GM19468 (cell line): ENCODE data around the gene TBC1D24.
A peak's percentile ranks its signal among the peaks of the same experiment; 100 is the strongest.

Source experiments
- ATAC-seq: cut with Tn5 transposase; IDR thresholded peaks from one replicate; pipeline ENCODE4 v1.9.1; 2021; ENCODE audit warnings: mild to moderate bottlenecking, moderate library complexity, moderate number of reproducible peaks; ENCODE audit not compliant: unreplicated experiment; ENCODE audit errors: extremely low read depth

The TBC1D24 gene

DNA sequence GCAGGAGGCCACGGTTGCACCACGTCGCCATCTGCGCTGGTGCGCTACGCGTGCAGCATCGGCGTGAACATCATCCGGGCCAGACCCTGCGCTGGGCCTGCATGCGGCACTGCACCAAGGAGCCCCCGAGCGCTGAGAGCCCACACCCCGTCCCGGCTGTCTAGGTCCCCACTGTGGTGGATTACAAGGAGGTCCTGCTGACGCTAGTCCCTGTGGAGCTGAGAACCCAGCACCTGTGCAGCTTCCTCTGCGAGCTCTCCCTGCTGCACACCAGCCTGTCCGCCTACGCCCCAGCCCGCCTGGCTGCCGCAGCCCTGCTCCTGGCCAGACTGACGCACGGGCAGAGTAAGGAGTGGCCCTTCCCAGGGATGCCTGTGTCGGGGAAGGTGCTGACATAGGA, 25.8 kb upstream of the TBC1D24 start:
- no peak for ATAC-seq

DNA sequence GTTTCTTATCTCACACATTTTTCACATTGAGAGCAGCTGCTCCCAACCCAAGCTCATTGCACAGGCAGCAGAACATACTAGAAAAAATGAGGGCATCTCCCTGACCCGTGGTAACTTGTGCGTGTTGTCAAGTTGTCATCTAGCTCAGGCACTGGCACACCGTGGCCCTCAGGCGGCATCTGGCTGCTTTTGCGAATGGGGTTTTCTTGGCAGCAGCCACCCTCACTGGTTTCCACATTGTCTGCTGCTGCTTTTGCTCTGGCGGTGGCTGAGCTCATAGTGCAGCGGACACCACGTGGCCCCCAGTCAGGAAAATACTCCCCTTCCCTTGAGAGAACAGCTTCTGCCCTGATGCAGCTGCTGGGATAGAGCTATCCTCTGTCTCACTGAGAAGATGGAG, 24.4 kb upstream of the TBC1D24 start:
- ATAC-seq = no peak

DNA sequence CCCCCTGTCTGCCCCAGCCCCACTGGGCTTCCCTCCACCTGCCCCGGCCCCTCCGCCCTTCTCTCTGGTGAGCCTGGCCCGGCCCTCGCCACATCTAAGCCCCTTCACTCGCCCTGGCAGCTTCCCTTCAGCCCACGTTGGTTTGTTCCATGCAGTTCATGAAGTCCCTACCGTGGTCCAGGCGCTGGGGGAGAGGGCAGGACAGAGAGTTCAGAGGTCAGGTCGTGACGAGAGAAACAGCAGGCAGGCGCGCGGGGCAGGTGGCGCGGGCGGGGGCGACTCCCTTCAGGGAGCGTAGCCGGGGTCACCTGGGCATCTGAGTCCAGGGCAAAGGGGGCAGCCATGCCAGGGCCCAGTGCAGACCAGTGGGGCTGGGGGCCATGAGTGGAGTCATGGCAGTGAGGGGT, 23.9 kb upstream of the TBC1D24 start:
- no peak for ATAC-seq

DNA sequence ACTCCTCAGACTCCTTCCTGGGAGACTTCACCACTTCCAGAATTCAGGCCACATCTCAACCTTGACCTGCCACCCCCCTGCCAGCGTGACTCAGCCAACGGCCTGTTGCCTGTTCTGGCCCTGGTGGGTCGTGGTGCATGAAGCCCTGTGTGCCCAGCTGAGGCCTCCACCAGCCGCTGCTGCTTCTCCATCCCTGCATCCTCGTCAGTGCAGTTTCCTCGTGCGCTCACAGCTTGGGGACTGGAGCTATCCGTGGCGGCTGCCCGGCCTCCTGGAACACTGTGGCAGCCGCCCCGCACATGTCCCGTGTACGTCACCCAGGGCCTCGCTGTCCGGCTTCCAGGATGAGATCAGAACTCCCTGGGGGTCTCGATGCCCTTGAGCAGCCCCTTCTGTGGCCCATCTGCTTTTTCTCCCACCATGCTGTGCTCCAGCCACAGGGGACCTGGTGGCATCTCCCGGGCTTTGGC, 23.0 kb upstream of the TBC1D24 start:
- ATAC-seq = no peak

DNA sequence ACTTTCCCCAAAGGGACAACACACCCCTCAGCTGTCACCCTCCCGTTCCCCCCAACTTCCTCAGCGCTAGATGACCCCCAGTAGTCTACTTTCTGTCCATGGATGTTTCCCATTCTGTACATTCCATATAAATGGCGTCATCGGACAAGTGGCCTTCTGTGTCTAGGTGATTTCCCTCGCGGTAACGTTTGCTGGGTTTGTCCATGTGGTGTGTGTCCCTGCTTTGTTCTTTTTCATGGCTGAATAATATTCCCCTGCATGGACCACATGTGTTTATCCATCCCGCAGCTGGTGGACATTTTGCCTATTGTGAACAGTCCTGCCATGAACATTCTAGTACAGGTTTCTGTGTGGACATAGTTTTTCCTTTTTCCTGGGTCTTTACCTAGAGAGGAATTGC, 22.3 kb upstream of the TBC1D24 start:
- no peak for ATAC-seq

DNA sequence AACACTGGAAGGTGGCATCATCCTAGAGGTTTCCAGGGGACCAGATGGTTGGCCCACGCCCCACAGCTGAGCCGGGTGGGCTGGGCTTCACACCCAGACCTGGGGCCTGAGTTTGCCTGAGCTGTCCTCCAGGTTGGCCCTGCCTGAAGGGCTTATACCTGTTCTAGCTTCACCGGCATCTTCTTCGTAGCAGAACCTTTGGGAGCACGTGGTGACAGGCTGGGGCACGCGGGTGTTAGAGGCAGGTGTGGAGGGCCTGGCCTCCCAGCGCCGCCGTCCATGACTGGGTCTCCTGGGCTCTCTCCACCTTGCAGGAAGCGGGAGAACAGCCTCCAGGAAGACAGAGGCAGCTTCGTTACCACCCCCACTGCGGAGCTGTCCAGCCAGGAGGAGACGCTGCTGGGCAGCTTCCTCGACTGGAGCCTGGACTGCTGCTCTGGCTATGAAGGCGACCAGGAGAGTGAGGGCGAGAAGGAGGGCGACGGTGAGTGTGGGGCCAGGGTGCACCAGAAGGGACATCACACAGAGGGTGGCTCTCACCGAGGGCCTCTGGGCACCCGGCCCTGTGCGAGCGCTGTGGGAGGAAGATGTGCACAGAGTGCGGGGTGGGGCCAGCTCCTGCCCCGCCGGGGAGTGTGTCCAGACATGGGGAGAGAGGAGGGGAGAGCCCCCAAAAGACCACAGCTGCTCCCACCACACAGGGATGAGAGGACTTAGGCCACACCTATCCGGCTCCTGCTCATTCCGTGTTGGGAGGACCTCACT, 19.7 kb upstream of the TBC1D24 start:
- ATAC-seq = no peak

DNA sequence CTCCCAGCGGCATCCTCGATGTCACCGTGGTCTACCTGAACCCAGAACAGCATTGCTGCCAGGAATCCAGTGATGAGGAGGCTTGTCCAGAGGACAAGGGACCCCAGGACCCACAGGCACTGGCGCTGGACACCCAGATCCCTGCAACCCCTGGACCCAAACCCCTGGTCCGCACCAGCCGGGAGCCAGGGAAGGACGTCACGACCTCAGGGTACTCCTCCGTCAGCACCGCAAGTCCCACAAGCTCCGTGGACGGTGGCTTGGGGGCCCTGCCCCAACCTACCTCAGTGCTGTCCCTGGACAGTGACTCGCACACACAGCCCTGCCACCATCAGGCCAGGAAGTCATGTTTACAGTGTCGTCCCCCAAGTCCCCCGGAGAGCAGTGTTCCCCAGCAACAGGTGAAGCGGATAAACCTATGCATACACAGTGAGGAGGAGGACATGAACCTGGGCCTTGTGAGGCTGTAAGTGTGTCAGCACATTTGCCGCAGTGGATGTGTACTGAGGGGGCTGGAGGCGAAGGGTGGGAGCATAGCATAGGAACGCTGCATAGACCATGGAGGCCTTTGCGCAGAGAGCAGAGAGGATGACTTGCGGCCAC, 18.3 kb upstream of the TBC1D24 start:
- no peak for ATAC-seq

DNA sequence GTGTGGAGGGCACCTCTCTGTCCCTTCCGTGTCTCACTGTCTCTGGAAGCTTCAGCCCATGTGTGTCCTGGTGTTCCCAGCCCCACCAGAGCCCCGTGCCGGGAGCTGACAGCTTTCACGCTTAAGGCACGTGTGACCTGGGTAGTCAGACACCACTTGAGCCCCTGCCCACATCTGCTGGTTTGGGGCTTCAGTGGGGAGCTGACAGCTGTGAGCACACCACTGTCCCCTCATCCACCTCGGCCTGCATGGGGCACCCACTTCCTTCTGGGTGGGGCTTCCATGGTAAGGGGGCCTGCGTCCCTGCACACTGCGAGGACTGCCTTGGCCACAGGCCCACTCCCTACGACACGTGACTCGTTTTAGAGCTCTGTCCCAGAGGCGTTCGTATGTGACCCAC, 17.7 kb upstream of the TBC1D24 start:
- no peak for ATAC-seq

DNA sequence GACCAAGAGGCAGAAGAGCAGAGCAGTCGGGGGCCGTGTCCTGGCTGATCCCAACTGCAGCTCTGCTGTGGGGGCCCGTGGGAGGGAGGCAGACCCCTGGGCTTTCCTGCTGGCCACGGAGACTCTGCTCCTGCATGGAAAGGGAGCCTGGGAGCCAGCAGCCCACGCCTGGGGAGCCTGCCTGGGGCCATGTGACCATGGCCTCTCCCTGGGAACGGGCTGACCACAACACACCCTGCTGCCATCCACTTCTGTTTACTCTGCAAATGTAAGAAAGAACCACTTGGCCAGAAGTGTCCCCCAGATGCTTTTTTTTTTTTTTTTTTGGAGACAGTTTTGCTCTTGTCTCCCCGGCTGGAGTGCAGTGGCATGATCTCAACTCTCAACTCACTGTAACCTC, 17.0 kb upstream of the TBC1D24 start:
- no peak for ATAC-seq

- ATAC-seq = no peak
Measured at GRCh38 chr16:2458887-2459646, 15.9 kb upstream of the TBC1D24 start.

DNA sequence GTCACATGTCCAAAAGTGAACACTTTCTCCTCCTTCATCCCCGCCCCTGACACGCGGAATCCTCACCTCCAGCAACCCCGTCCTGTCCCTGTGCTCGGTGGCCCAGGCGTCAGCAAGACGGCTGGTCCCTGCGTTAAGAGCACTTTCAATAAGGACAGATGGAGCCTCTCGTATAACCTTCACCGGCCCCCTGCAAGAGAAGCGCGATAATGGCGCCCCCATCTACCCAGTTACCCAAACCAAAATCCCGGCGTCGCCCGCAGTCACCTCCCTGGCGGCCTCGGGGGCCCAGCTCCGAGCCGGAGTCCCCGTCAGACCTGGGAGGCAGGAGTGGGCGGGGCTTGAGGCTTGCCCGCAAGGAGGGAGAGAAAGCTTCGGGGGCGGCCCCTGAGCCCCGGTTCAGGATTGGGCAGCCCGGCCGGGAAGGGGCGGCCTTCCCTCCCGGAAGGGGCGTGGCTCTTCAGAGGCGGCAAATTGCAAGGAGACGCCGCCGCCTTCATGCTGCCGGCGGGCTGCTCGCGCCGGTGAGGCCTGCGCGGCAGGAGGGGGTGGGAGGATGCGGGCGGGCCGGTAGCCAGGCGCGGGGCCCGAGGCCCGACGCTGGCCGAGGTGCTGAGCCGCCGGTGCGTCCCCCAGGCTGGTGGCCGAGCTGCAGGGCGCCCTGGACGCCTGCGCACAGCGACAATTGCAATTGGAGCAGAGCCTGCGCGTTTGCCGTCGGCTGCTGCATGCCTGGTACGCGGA, 15.1 kb upstream of the TBC1D24 start, which contains the start of gene TEDC2:
TEDC2 (plus strand) TSS at position 463 of the 744 bp plus-strand sequence; CDS start at position 499, 36 bp downstream.
- peak; percentile 84 for ATAC-seq

DNA sequence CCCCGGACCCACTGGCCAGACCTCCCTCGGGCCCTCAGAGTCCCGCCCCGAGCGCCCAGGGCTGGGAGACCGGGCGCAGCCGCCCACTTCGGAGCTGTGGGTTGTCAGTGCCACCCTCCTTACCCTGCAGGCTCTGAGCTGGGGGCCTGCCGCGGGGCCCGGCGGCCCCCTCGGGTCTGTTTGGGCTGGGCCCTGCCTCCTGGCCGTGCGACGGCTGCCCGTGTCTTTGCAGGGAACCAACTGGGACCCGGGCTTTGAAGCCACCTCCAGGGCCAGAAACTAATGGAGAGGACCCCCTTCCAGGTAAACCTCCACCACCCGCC, 14.6 kb upstream of the TBC1D24 start:
- no peak for ATAC-seq

DNA sequence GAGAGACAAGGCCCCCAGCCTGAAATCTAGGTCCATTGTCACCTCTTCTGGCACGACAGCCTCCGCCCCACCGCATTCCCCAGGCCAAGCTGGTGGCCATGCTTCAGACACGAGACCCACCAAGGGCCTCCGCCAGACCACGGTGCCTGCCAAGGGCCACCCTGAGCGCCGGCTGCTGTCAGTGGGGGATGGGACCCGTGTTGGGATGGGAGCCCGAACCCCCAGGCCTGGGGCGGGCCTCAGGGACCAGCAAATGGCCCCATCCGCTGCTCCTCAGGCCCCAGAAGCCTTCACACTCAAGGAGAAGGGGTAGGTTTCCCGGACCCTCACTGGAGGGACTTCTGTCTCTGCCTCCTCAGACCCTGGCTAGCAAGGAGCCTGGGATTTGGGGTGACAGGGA, 14.0 kb upstream of the TBC1D24 start:
- no peak for ATAC-seq

GRCh38 chr16:2462031-2462866, 12.7 kb upstream of the TBC1D24 start:
- no peak for ATAC-seq

GRCh38 chr16:2464333-2464732, 10.6 kb upstream of the TBC1D24 start:
- no peak for ATAC-seq

GRCh38 chr16:2465653-2466415, 9.1 kb upstream of the TBC1D24 start:
- ATAC-seq = no peak

DNA sequence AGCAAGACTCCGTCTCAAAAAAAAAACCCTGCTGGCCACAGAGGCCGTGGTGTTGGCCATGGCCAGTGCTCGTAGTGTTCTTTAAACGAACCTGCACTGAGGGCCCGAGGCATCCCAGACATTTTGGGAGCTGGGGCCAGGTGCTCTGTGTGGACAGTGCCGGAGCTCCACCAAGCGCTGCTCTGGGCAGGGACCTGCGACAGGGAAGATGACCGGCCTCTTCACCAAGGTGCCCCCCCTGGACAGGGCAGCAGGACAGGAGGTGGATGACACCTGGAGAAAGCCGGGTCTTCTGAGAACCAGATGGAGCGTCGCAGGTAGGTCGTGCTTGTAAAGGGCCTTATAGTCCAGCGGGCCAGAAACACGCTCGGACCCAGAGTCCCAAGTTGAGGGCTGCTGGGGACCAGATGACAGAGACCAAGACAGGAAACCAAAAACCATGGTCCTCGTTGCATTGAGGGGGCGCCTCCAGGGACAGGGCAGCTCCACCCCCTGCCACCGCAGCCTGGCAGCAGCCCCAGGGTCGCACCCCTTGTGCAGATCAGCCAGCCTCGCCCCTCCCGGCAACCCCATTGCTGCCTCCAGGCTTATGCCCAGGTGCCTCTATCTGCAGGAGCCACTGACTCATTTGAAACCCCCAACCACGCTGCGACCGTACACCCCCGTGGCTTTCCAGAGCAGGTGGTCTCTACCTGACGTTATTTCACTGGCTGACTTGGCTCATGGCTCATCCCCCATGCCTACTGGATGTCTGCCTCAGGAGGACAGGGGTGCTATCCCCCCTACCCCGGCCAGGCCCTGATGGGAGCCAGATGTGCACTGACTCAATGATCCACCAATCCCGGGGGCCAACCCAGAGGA, 8.0 kb upstream of the TBC1D24 start:
- no peak for ATAC-seq
